GM21390 (cell line): ENCODE data around the gene TDP1.

Experiments
- ATAC-seq: cut with Tn5 transposase; IDR thresholded peaks from one replicate; pipeline ENCODE4 v1.9.1; 2021; ENCODE audit not compliant: unreplicated experiment

The TDP1 gene

DNA sequence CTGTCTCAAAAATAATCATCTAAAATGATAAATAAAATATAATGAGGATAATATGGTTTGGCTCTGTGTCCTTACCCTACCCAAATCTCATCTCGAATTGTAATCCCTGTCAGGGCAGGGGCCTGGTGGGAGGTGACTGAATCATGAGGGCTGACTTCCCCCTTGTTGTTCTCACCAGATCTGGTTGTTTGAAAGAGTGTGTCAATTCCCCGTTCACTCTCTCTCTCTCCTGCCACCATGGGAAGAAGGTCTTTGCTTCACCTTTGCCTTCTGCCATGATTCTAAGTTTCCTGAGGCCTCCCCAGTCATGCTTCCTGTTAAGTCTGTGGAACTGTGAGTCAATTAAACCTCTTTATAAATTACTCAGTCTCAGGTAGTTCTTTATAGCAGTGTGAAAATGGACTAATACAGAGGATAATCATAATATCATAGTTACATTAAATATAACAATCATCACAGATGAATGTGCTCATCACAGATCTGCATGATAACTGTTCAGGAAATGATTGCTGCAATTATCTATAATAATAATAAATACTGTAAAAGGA lies 13.8 kb upstream of the TDP1 start:
- ATAC-seq, result no peak

DNA sequence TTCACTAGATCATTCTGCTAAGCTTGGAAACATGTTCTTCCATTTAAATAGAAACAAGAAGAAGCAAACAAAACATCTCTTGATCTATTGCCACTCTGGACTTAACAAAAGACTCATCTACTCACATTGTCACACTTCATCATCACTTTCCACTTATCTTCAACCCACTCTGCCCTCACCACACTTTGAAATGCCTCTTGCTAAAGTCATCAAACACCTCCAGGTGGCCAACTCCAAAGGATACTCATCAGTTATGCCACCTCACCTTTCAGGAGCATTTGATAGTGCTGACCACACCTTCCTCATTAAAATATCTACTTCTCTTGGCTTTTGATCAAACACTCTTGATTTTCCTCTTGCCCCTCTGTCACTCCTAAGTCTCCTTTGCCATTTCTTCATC lies 8.4 kb upstream of the TDP1 start:
- ATAC-seq, result no peak

DNA sequence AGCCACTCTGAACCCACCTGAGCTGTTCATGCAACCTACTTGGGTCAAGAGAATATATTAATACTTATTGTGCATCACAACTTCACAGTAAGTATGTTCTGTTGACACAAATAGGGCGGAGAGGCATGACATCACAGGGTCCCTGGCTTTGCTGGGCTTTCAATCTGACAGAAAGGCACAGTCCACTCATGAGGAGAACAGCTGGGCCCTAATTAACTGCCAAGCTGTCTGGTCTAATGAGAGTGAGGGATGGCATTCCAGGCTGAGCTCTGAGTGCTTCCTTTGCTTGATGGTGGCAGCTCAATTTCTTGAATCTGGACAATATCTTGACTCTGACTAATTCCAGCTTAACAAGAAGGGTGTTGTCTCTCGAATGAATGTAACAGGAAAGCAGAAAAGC lies 3.2 kb upstream of the TDP1 start:
- ATAC-seq, result no peak

DNA sequence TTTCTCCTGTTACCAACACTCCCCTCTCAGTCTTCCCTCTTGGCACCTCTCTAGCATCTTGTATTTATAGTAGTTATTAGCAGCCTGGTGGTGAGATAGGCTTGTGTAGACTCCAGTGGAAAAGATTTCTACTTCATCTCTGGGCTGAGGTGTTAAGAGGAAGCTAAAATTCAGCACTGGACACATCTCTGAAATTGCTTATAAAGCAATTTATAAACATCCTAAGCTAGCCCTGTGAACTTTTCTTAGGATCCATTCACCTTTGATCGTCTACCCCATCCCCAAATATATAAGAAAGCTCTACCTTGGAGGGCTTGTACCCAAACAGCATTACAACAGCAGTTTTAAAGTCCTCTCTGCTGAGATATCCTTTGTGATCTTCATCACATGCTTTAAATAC lies 2.1 kb upstream of the TDP1 start:
- no peak for ATAC-seq

DNA sequence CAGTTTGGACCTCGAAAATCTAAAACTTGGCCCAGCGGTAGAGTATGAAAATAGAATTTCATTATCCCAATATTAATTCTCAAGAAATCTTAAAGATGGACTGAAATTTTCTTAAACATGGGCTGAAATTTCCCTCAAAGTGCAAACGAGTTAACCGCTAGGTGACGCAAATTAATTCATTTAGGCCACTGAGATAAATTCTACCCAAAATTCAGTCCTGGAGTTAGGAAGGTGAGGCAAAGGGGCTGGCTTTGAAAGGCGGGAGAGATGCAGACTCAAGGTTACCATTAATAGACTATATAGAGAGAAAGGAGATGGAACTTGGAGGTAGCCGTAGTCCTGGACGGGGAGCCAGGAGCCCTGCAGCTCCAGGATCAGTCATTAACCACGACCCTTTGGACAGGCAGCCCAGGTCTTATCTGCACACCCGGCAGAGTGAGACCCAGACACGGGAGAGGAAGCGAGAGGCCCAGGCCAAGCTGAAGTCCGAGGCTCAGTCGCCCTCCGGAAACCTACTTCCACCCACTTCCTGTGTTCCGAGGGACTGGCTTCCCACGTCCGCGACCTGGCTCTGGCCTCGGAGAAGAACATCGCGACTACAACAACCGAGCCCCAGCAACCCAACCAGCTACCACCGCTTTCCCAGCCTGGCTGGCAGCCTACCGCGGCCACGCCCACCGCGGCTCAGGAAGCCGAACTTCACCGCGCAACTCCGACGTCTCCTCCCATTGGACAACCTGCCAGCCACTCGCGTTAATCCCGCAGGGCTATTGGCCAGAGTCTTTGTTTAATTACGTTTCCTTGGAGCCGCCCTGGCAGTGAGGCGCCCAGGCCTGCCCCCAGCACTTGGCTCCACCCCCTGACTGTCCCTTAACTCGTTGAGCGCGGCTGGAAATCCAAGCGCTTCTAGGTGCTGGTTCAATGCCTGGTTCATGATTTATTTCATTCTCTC lies 1.4 kb upstream of the TDP1 start, which contains the start of gene EFCAB11:
TSS of gene EFCAB11 (minus strand) at position 661 of the 952 bp plus-strand sequence. CDS start at position 591, 70 bp downstream.
- peak; percentile 76 for ATAC-seq

DNA sequence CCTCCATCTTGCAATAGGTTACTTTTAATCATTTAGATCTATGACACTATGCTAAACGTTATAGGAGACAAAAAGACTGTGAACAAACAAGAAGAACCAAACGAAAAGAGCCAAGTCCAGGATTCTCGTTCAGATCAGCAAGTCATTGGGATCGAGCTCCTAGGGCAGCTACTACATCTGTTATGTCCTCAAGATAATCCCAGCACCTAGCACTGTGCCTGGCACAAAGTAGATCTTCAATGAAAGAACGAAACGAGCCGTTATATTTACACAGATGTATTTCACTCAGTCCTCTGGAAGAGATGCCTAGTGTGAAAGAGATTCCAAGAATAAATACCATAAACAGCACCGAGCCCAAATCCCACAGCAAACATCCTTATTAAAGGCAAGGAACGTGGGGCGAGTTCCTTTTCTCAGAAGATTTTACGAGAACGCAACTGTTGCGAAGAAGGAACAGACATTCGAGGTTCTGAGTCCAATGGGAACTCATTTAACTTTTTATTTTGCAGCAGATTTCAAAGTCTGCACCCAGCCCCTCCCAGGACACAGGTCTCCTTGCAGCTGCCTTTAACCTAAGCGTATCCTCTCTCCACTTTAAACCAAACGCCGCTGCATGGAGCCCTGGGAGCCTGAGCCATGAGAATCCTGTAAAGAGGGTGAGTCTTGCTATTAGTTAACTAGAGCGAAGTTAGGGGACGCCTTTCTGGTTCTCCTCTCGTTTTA lies 544 bp upstream of the TDP1 start:
- ATAC-seq, result peak; percentile 10

DNA sequence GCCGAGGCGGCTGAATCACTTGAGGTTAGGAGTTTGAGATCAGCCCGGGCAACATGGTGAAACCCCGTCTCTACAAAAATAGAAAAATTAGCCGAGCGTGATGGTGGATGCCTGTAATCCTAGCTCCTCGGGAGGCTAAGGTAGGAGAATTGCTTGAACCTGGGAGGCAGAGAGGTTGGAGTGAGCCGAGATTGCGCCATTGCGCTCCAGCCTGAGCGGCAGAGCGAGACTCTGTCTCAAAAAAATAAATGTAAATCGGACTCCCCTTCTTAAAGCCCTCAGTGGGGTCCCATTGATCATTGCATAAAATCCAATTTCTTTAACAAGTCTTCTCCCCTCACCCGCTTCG lies 908 bp downstream of the TDP1 start:
- ATAC-seq, result no peak

DNA sequence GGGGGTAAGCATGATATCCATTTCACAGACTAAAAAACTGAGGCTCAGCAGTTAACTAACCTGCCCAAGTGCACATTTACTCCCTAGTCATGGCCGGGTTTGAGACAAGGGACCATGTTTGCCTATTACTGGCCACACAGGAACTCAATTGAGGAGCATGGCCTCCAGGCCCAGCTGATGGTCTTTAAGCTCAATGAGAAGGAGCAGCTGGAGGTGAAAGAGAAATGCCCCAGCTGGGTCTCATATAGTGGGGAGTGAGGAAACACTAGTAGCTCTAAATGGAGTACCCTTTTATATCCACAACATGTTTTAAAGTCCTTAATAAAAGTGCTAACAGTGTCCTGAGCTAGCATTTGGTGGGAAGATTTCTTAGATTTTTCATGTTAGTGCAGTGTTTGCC lies 1.6 kb downstream of the TDP1 start:
- ATAC-seq, result no peak

DNA sequence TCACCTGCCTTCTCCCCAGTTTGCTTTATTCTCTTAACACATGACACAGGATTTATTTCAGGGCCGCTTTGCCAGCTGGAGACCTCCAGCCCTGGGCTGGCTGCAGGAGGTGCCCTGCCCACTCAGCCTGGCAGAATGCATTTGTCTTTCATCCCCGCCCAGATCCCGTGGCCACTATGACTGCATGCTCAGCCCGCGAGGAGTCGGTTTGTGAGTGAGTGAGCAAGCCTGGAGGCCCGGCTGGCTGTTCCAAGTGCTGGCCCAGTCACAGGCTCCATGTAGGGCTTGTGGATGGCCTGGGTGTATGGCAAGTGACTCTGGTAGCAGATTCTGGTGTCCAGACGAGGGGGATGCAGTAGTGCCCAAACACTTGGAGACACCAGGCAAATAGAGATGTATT lies 2.1 kb downstream of the TDP1 start:
- ATAC-seq, result no peak

DNA sequence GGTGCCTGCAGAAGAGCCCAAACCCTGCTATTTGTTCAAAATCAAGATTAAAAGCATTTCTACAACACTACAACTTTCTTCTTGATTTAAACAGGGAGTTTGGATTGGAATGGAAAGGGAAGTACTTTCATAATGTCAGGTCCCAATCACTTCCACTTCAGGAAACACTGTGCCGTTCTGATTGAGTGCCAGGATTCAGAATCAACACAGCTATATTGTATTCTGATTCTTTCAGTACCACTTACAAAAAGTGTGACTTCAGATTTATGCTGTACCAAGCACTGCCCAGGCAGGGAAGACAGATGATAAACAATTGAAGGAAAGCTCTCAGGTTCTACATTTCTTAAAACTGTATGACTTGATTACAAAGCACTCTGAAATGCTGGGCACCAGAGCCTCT lies 3.2 kb downstream of the TDP1 start:
- ATAC-seq, result no peak

DNA sequence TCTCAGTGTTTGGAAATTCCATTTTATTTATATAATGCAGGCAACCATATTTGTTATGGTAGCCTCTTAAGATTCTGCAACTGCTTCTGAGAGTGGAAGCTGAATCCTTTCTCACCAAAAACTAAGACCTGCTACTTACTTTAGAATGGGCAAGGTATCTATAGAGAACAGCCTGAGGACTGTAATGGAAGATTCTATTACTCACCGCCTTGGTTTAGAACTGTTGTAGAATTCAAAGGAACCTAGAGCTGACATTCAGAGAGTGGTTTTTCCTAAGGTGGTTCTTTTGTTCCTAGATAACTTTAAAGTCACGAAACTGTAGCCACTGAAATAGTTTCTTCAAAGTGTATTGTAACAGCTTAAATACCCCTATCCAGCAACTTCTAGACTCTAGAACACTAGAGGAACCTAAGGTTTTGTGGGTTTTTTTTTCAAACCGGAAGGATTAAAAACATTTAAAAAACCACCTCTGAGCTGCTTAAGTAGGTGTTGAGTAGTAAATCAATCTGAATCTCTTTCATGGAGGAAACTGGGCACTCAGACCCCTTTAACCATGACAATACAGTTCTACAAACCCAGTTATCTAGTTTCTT lies 4.2 kb downstream of the TDP1 start:
- no peak for ATAC-seq

DNA sequence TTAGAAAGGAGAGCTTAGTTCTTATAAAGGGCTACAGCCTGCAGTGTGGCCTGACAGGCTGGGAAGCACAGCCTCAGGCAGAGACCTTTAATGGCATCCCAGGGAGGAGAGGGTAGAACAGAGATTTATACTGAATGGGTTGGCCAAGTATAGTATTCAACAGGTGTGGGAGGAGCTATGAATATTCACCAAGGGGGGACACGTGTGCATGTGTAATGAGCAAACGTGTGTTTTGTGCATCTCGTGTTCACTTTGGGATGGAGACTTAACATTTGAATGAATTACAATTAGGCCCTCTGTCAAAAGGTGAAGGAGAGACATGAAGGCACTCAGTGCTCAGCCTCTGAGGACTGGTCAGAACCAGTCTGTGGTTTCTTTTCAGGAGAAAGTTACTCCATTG lies 5.2 kb downstream of the TDP1 start:
- no peak for ATAC-seq

DNA sequence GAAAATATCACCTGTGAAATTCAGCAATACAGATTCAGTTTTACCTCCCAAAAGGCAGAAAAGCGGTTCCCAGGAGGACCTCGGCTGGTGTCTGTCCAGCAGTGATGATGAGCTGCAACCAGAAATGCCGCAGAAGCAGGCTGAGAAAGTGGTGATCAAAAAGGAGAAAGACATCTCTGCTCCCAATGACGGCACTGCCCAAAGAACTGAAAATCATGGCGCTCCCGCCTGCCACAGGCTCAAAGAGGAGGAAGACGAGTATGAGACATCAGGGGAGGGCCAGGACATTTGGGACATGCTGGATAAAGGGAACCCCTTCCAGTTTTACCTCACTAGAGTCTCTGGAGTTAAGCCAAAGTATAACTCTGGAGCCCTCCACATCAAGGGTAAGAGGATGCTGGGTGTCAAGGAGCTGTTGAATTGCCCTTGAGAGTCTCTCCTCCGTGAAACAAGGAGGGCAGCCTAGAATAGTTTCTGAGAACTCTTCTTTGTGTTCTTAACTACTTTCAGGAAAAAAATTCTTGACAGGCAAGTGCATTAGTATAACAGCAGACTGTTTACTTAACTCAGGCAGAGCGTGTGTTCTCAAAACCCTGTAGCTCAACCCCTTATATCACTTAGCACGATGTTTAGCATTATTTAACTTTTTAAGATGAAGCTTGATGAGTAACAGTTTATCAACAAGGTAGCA lies 7.7 kb downstream of the TDP1 start:
- no peak for ATAC-seq

DNA sequence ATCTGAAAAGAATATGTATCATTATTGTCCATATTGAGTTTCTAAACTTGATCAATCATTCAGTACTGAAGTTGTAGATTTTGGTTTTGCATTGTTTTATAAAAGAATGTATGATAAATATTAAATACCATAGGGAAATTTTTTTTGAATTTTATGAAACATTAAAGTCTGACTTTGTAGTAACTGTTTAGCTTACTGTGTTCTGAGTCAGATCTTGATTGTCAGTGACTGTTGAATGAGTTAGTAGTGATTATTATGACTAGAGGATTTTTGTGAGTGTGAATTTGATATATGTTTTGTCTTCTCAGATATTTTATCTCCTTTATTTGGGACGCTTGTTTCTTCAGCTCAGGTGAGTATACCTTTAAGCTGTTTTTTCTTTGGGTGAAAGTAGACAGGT lies 10.1 kb downstream of the TDP1 start:
- no peak for ATAC-seq

DNA sequence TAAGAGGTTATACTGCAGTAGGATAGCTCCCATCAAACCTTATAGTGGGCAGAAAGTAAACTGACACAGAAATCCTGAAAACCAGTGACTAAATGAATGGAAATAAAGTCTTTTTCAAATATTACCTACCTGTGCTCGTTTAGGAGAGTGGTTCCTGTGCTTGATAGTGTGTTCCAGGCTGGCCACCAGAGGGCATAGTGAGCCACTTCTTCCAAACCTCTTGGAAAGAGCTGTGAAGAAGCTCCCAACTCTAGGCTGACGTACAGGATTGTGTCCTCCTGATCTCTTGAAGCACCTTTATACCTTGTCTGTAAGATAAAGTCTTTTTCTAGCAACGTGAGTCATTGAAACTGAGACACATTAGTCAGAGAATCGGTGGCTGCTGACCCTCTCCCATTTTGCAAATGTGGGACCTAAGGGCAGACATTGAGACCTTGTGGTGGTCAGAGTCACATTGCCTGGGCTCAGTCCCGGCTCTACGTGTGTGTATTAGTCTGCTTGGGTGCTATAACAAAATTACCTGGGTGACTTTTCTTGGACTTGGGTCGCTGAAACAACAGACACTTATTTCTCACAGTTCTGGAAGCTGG lies 17.6 kb downstream of the TDP1 start:
- ATAC-seq, result peak; percentile 60

DNA sequence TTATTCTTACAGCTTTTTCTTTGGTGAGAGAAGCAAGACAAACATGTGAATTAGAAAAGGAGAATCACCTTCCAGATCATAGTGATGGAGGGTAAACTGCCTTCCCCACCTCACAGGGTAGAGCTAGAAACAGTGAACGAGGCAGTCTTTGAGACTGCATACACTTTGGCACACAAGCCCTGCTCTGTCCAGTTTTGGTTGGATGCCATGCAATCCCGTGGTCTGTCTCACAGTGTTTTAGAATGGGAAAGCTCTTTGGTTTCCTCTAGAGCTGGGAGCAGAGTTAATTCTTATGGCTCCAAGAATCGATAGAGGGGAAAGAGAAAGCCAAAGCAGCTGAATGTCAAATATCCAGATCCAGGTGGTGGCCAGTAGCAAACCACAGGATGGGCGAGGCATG lies 21.9 kb downstream of the TDP1 start:
- ATAC-seq, result no peak

DNA sequence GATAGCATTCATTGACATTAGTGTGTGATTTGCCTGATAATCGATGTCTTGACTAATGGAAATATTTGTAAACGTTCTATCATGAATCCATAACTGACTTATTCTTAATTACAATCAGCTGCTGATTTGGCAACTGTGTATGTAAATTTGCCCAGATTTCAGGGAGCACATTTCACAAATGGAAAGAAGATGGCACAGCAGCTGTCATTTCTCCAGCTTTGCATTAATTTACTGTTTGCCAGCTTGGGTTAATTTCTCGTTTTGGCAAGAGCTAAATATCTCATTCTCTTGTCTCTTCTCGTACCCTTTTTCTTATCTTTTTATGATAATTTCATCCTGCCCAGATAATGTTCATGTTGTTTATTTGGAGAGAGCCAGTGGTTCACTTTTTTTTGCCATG lies 22.9 kb downstream of the TDP1 start:
- ATAC-seq, result no peak

DNA sequence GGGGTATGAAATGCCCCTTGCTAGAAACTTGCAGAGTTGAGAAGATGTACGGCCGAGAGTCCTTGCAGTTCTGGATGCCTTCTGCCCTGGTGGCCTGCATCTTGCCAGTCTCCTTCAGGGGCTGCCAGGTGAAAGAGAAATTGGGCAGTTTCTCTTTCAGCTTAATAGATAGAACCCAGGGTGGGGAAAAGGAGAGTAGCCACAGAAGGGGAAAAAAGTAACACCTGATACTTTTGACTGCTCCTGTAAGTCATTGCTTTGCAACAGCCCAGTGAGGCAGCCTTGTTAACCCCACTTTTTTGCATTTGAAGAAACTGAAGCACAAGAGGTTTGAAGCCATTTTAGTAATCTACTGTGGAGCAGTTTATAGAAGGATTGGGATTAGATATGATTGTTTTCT lies 27.6 kb downstream of the TDP1 start:
- ATAC-seq, result peak; percentile 63

DNA sequence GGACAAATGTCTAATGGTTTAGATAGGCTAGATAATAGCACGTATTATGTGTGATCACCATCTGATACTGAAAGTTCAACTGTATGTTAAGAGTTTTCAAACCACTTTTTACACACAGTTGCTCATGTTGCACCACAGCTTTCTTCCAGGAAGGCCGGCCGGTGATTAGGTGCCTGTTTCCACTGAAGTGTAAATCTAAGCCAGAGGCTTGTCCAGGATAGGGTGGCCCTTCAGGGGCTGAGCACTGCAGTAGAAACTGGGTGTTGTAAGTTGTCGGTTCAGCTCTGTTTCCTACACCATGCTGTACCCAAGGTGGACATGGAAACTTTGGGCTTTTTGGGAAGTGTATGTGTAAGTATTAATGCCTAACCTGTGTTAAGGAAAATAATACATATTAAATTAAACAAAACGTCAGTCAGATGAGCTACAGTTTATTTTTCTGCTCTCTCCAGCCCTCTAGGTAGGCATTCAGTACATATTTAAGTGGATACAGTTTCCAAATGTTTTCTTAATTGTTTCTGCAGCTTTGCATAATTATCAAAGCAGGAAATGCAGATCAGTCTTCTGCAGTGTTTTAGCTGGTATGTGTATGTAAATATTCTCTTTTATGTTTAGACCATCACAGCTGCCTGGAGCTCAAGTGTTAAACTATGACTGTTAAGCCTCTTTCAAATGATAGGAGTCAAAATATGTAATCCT lies 30.9 kb downstream of the TDP1 start:
- no peak for ATAC-seq

DNA sequence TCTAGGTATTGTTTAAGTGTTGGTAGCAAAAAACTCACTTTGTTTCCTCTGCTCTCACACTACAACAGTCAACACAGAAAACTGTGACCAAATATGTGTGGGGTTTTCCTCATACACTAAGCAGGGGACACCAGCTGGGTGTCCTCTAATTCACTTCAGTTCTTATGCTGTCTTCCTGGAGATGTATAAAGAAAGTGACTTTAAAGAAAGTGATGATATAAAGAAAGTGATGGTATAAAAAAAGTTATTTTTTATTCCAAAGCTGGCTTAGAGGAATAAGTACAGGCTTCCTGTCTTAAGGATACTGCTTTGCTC lies 31.4 kb downstream of the TDP1 start:
- no peak for ATAC-seq
